Uterus (tissue), 2 donors: Measurements from ENCODE around the gene C19orf47.

Experiments
- POLR2A ChIP-seq, 2 donors: fragments of 450-650 bp; IDR thresholded peaks; one replicate each; pipeline ENCODE4 v1.6.1; 2016; ENCODE audit warnings: antibody characterized with exemption in 2 of 2, mild to moderate bottlenecking in 1 of 2, moderate library complexity in 1 of 2
- TF ChIP-seq, protein P1 (sequence below), 4 experiments: fragments of 200-600 bp in 2 of 4; fragments of 450-650 bp in 2 of 4; sonication (generic) in 2 of 4; IDR thresholded peaks; one replicate each; pipeline ENCODE4 v1.5.1; 2016 to 2019; ENCODE audit warnings: antibody characterized with exemption in 4 of 4, mild to moderate bottlenecking in 2 of 4, moderate library complexity in 1 of 4

DNA sequence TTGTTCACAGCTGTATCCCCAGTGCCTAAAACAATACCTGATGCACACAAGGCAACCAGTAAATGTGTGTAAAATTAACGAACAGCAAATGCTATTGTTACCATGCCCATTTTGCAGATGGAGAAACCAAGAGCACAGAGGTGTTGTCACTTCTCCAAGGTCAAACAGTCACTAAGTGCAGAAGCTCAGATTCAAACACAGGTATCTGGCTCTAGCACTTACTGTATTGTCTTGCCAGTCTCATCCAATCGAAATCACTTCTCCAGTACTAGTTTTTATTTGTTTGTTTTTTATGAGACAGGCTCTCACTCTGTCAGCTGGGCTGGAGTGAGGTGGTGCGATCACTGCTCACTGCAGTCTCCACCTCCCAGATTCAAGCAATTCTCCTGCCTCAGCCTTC is 14.0 kb upstream of the C19orf47 start:
- TF ChIP-seq POLR2A (IDR thresholded peaks at IDR 0.05): no peak
- TF ChIP-seq, protein P1, sequence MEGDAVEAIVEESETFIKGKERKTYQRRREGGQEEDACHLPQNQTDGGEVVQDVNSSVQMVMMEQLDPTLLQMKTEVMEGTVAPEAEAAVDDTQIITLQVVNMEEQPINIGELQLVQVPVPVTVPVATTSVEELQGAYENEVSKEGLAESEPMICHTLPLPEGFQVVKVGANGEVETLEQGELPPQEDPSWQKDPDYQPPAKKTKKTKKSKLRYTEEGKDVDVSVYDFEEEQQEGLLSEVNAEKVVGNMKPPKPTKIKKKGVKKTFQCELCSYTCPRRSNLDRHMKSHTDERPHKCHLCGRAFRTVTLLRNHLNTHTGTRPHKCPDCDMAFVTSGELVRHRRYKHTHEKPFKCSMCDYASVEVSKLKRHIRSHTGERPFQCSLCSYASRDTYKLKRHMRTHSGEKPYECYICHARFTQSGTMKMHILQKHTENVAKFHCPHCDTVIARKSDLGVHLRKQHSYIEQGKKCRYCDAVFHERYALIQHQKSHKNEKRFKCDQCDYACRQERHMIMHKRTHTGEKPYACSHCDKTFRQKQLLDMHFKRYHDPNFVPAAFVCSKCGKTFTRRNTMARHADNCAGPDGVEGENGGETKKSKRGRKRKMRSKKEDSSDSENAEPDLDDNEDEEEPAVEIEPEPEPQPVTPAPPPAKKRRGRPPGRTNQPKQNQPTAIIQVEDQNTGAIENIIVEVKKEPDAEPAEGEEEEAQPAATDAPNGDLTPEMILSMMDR (IDR thresholded peaks at IDR 0.05): no peak
